ENCODE data around the gene OVOL1.

- TF ChIP-seq CTCF (IDR thresholded peaks at IDR 0.05) = no peak
- TF ChIP-seq POLR2A (IDR thresholded peaks at IDR 0.05) = no peak
These were observed 30.5 kb downstream of the OVOL1 start for GRCh38 chr11:65817312-65817834.

Data from heart left ventricle (tissue), 13 donors.